ENCODE data around the gene SNX30.

Gene SNX30

GRCh38 chr9:112760821-112761220, 10.3 kb downstream of the SNX30 start:
- Histone ChIP-seq H3K27ac (ENCODE audit: insufficient read depth in 1 of 2, low read depth in 1 of 2, low read length in 2 of 2, poor library complexity in 1 of 2, severe bottlenecking in 2 of 2) (no peak overlapping the region), H3K9me3 (ENCODE audit: control extremely low read depth in 1 of 5, control insufficient read depth in 4 of 5, insufficient read depth in 2 of 5, low read depth in 1 of 5, low read length in 4 of 5) (no peaks in the 10 kb centered on the region), H3K4me1 (ENCODE audit: control extremely low read depth in 1 of 4, control insufficient read depth in 4 of 4, insufficient read depth in 4 of 4, low read length in 3 of 4) (peaks cover 0 to 2% (median 0%) of the 10 kb centered on the region in 4 experiments), H3K4me3 (ENCODE audit: control insufficient read depth in 1 of 7, extremely low read depth in 1 of 7, insufficient read depth in 4 of 7, low read depth in 2 of 7, low read length in 6 of 7) (no peak overlapping the region), H3K36me3 (ENCODE audit: control insufficient read depth in 4 of 4, insufficient read depth in 4 of 4, low read length in 3 of 4) (no peaks in the 10 kb centered on the region), H3K27me3 (replicated peaks in 2 of 5; ENCODE audit: control insufficient read depth in 4 of 5, insufficient read depth in 5 of 5, low read length in 4 of 5) (no peaks in the 10 kb centered on the region)
- WGBS (ENCODE audit: insufficient coverage): 100% methylated on average over 8 of the region's 8 CpGs
- CTCF ChIA-PET: no interaction called here
- no peak for DNase-seq
- POLR2A ChIA-PET: no interaction called here

- Histone ChIP-seq H3K4me1 (ENCODE audit: control extremely low read depth in 1 of 4, control insufficient read depth in 4 of 4, insufficient read depth in 4 of 4, low read length in 3 of 4) (peaks cover 0 to 2% (median 0%) of the 10 kb centered on the region in 4 experiments), H3K27ac (ENCODE audit: insufficient read depth in 1 of 2, low read depth in 1 of 2, low read length in 2 of 2, poor library complexity in 1 of 2, severe bottlenecking in 2 of 2) (no peak overlapping the region), H3K36me3 (ENCODE audit: control insufficient read depth in 4 of 4, insufficient read depth in 4 of 4, low read length in 3 of 4) (no peaks in the 10 kb centered on the region), H3K4me3 (ENCODE audit: control insufficient read depth in 1 of 7, extremely low read depth in 1 of 7, insufficient read depth in 4 of 7, low read depth in 2 of 7, low read length in 6 of 7) (no peak overlapping the region), H3K9me3 (ENCODE audit: control extremely low read depth in 1 of 5, control insufficient read depth in 4 of 5, insufficient read depth in 2 of 5, low read depth in 1 of 5, low read length in 4 of 5) (peaks cover 0 to 3% (median 3%) of the 10 kb centered on the region in 5 experiments), H3K27me3 (replicated peaks in 2 of 5; ENCODE audit: control insufficient read depth in 4 of 5, insufficient read depth in 5 of 5, low read length in 4 of 5) (no peaks in the 10 kb centered on the region)
- WGBS (ENCODE audit: insufficient coverage): 97% methylated on average over 10 of the region's 12 CpGs
- no peak for DNase-seq
- POLR2A ChIA-PET: no interaction called here
- CTCF ChIA-PET: no interaction called here
Measured at GRCh38 chr9:112761912-112762655, 11.5 kb downstream of the SNX30 start.

- CTCF ChIA-PET: no interaction called here
Measured at GRCh38 chr9:112762726-112763518, 12.4 kb downstream of the SNX30 start.

GRCh38 chr9:112764344-112764743, 13.8 kb downstream of the SNX30 start:
- Histone ChIP-seq H3K9me3 (ENCODE audit: control extremely low read depth in 1 of 5, control insufficient read depth in 4 of 5, insufficient read depth in 2 of 5, low read depth in 1 of 5, low read length in 4 of 5) (peaks cover 0 to 3% (median 3%) of the 10 kb centered on the region in 5 experiments), H3K4me1 (ENCODE audit: control extremely low read depth in 1 of 4, control insufficient read depth in 4 of 4, insufficient read depth in 4 of 4, low read length in 3 of 4) (peaks cover 0 to 2% (median 0%) of the 10 kb centered on the region in 4 experiments), H3K36me3 (ENCODE audit: control insufficient read depth in 4 of 4, insufficient read depth in 4 of 4, low read length in 3 of 4) (peaks cover 0 to 3% (median 0%) of the 10 kb centered on the region in 4 experiments), H3K4me3 (ENCODE audit: control insufficient read depth in 1 of 7, extremely low read depth in 1 of 7, insufficient read depth in 4 of 7, low read depth in 2 of 7, low read length in 6 of 7) (no peak overlapping the region), H3K27ac (ENCODE audit: insufficient read depth in 1 of 2, low read depth in 1 of 2, low read length in 2 of 2, poor library complexity in 1 of 2, severe bottlenecking in 2 of 2) (no peak overlapping the region), H3K27me3 (replicated peaks in 2 of 5; ENCODE audit: control insufficient read depth in 4 of 5, insufficient read depth in 5 of 5, low read length in 4 of 5) (no peaks in the 10 kb centered on the region)
- WGBS (ENCODE audit: insufficient coverage): 100% methylated on average over 3 of the region's 5 CpGs
- CTCF ChIA-PET: interaction anchor here (2.2 kb wide), 1 partner anchor 15 kb away, joined by 4 read pairs; no protein-coding TSS in a partner anchor
- no peak for DNase-seq
- POLR2A ChIA-PET: no interaction called here

More at GRCh38 chr9:112762726-112763518, 12.4 kb downstream of the SNX30 start:
- Histone ChIP-seq H3K36me3 (ENCODE audit: control insufficient read depth in 4 of 4, insufficient read depth in 4 of 4, low read length in 3 of 4) (peaks cover 0 to under 1% (median 0%) of the 10 kb centered on the region in 4 experiments), H3K27me3 (replicated peaks in 2 of 5; ENCODE audit: control insufficient read depth in 4 of 5, insufficient read depth in 5 of 5, low read length in 4 of 5) (no peaks in the 10 kb centered on the region), H3K4me1 (ENCODE audit: control extremely low read depth in 1 of 4, control insufficient read depth in 4 of 4, insufficient read depth in 4 of 4, low read length in 3 of 4) (peaks cover 0 to 2% (median 0%) of the 10 kb centered on the region in 4 experiments), H3K4me3 (ENCODE audit: control insufficient read depth in 1 of 7, extremely low read depth in 1 of 7, insufficient read depth in 4 of 7, low read depth in 2 of 7, low read length in 6 of 7) (no peak overlapping the region), H3K27ac (ENCODE audit: insufficient read depth in 1 of 2, low read depth in 1 of 2, low read length in 2 of 2, poor library complexity in 1 of 2, severe bottlenecking in 2 of 2) (no peak overlapping the region), H3K9me3 (ENCODE audit: control extremely low read depth in 1 of 5, control insufficient read depth in 4 of 5, insufficient read depth in 2 of 5, low read depth in 1 of 5, low read length in 4 of 5) (peaks cover 0 to 3% (median 3%) of the 10 kb centered on the region in 5 experiments)
- WGBS (ENCODE audit: insufficient coverage): 99% methylated on average over 5 of the region's 13 CpGs
- no peak for DNase-seq
- POLR2A ChIA-PET: no interaction called here

GRCh38 chr9:112764837-112765236, 14.3 kb downstream of the SNX30 start:
- Histone ChIP-seq H3K9me3 (ENCODE audit: control extremely low read depth in 1 of 5, control insufficient read depth in 4 of 5, insufficient read depth in 2 of 5, low read depth in 1 of 5, low read length in 4 of 5) (peaks cover 0 to 3% (median 3%) of the 10 kb centered on the region in 5 experiments), H3K4me3 (ENCODE audit: control insufficient read depth in 1 of 7, extremely low read depth in 1 of 7, insufficient read depth in 4 of 7, low read depth in 2 of 7, low read length in 6 of 7) (no peak overlapping the region), H3K36me3 (ENCODE audit: control insufficient read depth in 4 of 4, insufficient read depth in 4 of 4, low read length in 3 of 4) (peaks cover 0 to 3% (median 0%) of the 10 kb centered on the region in 4 experiments), H3K27ac (ENCODE audit: insufficient read depth in 1 of 2, low read depth in 1 of 2, low read length in 2 of 2, poor library complexity in 1 of 2, severe bottlenecking in 2 of 2) (no peak overlapping the region), H3K4me1 (ENCODE audit: control extremely low read depth in 1 of 4, control insufficient read depth in 4 of 4, insufficient read depth in 4 of 4, low read length in 3 of 4) (peaks cover 0 to under 1% (median 0%) of the 10 kb centered on the region in 4 experiments), H3K27me3 (replicated peaks in 2 of 5; ENCODE audit: control insufficient read depth in 4 of 5, insufficient read depth in 5 of 5, low read length in 4 of 5) (no peaks in the 10 kb centered on the region)
- no peak for DNase-seq
- WGBS (ENCODE audit: insufficient coverage): 93% methylated on average over 7 of the region's 7 CpGs
- CTCF ChIA-PET: interaction anchor here (2.2 kb wide), 1 partner anchor 15 kb away, joined by 4 read pairs; no protein-coding TSS in a partner anchor
- POLR2A ChIA-PET: interaction anchor here (0.5 kb wide), 1 partner anchor 51 kb away, joined by 5 read pairs; no protein-coding TSS in a partner anchor

- H3K9me3 ChIP-seq (ENCODE audit: control extremely low read depth in 1 of 5, control insufficient read depth in 4 of 5, insufficient read depth in 2 of 5, low read depth in 1 of 5, low read length in 4 of 5): peaks cover 0 to 3% (median 3%) of the 10 kb centered on the region in 5 experiments
- no CpG with 5 or more reads among the region's 1 CpG for WGBS (ENCODE audit: insufficient coverage)
- ChIA-PET POLR2A (interaction anchor here (0.5 kb wide), 1 partner anchor 51 kb away, joined by 5 read pairs; no protein-coding TSS in a partner anchor), CTCF (interaction anchor here (2.2 kb wide), 1 partner anchor 14 kb away, joined by 4 read pairs; no protein-coding TSS in a partner anchor)
- H3K4me3 ChIP-seq (ENCODE audit: control insufficient read depth in 1 of 7, extremely low read depth in 1 of 7, insufficient read depth in 4 of 7, low read depth in 2 of 7, low read length in 6 of 7): no peak overlapping the region
- H3K27ac ChIP-seq (ENCODE audit: insufficient read depth in 1 of 2, low read depth in 1 of 2, low read length in 2 of 2, poor library complexity in 1 of 2, severe bottlenecking in 2 of 2): no peak overlapping the region
- DNase-seq: no peak
- H3K4me1 ChIP-seq (ENCODE audit: control extremely low read depth in 1 of 4, control insufficient read depth in 4 of 4, insufficient read depth in 4 of 4, low read length in 3 of 4): no peaks in the 10 kb centered on the region
- no peaks in the 10 kb centered on the region for H3K27me3 ChIP-seq (replicated peaks in 2 of 5; ENCODE audit: control insufficient read depth in 4 of 5, insufficient read depth in 5 of 5, low read length in 4 of 5)
- H3K36me3 ChIP-seq (ENCODE audit: control insufficient read depth in 4 of 4, insufficient read depth in 4 of 4, low read length in 3 of 4): peaks cover 0 to 3% (median 0%) of the 10 kb centered on the region in 4 experiments
Measured at GRCh38 chr9:112765281-112765680, 14.7 kb downstream of the SNX30 start.

All from common myeloid progenitor, CD34-positive (primary cell).